NCI-H2081 (cell line): Measurements from ENCODE around the gene FIBIN.
"Not testable (repeated sequence)": the region's sequence is repeated elsewhere in the genome, so short reads cannot be mapped to it uniquely, and the experiment has no call there.

Experiments
- DNase-seq, 2 experiments: peaks; one replicate each; lab custom pipeline; 2025; lab: John Stamatoyannopoulos, UW

The FIBIN gene

DNA sequence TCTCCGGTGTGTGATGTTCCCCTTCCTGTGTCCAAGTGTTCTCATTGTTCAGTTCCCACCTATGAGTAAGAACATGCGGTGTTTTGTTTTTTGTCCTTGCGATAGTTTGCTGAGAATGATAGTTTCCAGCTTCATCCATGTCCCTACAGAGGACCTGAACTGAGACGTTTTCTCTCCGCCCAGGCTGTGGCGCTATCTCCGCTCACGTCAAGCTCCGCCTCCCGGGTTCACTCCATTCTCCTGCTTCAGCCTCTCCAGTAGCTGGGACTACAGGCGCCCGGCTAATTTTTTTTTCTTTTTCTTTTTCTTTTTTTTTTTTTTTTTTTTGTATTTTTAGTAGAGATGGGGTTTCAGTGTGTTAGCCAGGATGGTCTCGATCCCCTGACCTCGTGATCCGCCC, 16.7 kb upstream of the FIBIN start:
- not testable (repeated sequence) for DNase-seq

DNA sequence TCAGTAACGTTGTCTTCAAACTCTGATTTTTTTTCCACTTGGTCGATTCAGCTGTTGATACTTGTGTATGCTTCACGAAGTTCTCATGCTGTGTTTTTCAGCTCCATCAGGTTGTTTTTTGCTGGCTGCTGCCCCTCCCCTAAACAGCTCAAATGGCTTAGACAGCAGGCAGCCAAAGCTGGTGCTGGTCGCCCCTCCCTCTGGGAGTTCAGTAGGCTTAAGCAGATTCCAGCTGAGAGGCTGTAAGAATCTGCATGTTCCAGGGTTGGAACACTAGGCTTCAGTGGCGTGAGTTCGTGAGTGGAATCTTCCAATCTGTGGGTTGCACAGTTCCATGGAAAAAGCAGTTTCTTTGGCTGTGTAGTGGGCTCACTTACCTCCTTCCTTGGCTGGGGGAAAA, 10.3 kb upstream of the FIBIN start:
- DNase-seq: no peak

DNA sequence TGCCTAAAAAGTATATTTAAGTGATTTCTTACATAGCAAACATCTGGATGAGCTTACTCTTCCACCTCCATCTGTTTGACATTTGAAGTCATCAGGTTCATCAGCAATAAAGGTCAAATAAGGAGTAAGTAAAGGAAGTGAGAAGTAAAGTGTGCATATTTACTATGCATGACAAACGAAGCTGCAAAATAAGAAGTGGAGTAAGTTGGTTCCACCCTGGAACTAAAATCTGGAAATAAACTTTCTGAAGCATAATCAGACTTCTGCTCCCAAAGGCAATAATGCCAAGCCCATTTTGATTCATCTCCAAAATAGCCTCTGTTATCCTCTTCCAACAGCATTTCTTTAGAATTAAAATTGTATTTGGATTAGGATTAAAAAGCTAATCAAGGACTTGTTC, 8.4 kb upstream of the FIBIN start:
- no peak for DNase-seq

DNA sequence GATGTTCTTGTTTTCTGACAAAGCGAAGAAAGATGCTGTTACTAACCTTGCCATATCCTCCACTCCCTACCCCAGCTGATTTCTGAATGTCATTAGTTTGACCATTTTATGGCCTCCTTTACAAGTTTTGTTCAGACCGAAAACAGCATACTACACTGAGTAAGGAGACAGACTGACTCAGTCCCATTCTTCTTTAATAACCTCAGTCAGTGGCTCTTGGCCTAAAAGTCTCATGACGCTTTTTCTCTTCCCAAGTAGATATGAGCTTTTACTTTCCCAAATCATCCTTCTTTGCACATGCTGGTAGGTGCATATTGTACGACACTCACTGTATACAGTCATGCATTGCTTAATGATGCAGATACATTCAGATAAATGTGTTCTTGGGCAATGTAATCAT, 8.0 kb upstream of the FIBIN start:
- no peak for DNase-seq

DNA sequence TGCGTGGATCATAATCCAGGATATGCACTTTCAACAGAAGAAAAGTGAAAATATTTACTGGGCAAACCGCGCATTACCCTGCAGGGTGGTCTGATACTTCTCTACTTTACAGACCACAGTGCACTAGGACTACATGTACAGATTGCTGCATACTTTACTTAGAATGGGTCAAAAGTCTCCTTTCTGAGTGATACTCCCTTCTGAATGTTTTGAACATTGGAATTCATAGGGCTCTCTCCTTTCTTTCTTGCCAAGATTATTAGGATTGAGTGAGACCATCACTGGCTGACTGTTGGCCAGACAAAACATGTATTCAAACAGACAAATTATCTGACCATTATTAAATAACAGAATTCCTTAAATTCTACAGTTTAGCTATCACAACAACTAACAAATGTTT, 6.6 kb upstream of the FIBIN start:
- no peak for DNase-seq

DNA sequence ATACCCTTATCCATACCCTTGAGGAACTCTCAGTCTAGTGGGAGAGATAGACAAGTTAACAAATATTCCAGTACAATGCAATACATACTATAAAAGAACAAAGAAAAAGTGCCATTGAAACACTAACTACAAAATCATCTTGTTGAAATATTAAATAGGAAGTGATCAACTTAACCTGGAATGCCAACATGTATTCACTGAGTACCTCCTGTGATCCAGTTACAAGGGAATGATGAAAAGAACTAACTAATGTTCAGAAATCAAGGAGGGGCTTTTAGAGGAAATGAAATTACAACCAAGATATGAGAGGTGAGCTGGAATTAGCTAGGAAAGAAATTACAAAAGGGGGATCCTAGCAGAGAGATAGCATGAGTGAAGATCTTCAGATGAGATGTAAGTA, 6.2 kb upstream of the FIBIN start:
- no peak for DNase-seq

DNA sequence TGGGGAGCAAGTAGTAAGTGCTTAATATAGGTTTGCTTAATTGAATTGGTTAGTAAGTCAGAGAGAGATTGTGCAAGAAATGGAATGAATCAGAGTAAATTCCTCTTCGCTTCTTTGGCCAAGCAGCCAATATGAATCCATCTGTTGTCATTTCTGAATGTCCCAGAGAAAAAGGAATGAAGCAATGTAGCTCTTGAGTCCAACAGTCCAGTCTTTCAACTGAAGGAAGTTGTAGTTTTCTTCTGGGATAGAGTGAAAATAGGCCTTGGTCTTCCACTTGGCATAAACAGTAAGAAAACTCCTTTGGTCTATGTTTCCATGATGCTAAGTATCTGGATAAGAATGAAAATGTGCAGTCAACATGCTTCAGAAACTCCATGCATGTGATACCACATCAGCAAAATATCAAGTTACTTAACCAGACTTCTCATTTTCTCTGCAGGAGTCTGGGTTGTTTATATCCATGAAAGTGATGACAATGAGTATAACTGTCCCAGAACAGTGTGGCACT, 1.8 kb upstream of the FIBIN start:
- DNase-seq: no peak

DNA sequence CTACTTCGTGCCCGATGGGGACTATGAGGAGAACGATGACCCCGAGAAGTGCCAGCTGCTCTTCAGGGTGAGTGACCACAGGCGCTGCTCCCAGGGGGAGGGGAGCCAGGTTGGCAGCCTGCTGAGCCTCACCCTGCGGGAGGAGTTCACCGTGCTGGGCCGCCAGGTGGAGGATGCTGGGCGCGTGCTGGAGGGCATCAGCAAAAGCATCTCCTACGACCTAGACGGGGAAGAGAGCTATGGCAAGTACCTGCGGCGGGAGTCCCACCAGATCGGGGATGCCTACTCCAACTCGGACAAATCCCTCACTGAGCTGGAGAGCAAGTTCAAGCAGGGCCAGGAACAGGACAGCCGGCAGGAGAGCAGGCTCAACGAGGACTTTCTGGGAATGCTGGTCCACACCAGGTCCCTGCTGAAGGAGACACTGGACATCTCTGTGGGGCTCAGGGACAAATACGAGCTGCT, 751 bp downstream of the FIBIN start:
- no peak for DNase-seq

DNA sequence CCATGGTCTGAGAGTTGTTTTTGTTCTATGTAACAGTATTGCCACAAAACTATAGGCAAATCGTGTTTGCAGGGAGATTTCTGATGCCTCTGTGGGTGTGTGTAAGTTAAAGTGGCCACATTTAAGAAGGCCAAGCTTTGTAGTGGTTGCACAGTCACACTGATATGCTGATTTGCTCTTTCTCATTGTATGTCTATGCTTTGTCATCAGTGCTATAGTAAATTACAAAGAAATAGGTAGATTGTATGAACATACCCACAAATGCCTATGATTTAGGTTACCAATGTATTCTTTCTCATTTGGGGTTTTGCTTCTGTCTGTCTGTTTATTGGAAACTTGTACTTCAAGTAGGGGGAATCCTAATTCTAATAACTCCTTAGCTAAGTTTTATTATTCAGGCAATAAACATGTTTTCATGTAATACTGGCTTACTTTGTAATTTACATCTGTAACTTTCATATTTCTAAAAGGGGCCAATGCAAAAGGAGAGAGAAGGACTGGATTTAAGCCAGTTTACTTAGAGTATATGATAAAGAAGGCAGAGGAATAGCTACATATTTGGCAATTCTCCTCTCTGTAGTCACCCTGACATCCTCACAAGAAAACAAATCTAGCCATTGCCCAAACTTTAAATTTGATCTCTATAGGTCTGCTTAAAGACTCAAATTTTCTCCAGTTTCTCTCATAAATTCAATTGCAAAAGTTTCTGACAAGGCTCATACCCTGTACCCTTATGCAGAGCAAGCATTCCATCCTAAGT, 2.0 kb downstream of the FIBIN start:
- no peak for DNase-seq

DNA sequence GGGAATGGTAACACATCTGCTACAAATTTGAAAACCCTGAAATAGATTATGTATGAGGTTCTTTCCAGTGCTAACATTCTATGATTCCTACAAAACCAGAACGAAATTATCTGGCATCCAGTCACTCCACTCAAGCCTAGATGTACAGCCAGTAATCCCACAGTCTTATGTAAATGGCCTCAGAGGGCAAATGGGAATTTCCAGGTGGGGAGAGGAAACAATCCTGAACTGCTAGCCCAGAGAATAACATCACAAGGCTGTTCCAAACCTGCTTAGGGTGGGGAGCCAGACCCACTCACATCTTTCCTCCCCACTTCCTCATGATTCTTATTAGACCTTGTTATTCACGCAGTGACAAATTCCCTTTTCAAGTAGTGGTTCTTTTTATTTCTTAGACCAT, 3.5 kb downstream of the FIBIN start:
- DNase-seq: no peak

DNA sequence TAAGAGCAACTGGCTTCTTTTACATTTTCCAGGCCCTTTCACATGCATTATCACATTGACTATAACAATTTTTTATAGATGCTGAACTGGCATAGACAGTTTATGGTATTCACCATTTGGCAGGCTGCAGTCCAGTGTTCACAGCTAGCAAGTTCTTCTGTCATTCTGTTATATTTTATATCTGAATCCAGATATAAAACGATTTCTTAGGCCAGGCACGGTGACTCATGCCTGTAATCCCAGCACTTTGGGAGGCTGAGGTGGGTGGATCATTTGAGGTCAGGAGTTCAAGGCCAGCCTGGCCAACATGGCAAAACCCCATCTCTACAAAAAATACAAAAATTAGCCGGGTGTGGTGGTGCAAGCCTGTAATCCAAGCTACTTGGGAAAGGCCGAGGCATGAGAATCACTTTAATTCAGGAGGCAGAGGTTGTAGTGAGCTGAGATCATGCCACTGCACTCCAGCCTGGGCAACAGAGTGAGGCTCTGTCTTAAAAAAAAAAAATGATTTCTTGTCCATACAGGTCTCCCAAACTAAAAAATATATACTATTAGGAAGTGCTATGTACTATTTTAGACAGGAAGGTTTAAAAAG, 7.3 kb downstream of the FIBIN start:
- not testable (repeated sequence) for DNase-seq

DNA sequence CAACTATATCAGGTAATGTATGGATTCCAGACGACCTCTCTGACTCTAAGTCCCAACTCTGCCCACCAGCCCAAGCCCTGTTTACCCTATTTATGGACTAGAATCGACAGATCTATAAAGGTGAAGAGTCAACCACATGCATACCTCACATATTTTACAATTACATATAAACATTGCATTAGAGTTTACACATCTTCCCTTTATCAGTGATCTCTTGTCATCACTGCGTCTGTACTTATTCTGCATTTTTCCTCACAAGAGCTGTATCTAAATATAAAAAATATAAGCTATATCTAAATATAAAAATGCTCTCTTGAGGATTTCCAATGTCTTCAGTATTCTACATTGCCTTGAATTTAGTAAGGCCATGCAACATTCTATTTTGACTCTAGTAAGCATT, 8.5 kb downstream of the FIBIN start:
- no peak for DNase-seq

DNA sequence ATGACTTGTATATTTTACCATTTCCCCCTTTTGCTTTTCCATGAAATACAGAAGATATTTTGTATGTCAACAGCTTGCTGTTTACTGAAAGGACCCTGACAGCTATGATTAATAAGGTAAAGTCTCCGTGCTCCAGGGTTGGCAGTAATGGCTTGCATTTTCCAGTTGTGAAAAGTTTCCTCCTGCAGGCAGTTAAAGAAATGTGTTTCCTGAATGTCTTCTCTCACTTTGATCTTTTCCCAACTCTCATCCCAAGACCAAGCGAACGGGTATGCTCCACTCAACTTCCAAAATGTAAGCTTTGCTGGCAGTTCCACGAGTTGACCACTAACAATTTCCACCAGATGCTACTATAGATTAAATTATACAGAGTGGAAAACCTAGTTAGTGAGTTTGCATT, 8.9 kb downstream of the FIBIN start:
- no peak for DNase-seq

DNA sequence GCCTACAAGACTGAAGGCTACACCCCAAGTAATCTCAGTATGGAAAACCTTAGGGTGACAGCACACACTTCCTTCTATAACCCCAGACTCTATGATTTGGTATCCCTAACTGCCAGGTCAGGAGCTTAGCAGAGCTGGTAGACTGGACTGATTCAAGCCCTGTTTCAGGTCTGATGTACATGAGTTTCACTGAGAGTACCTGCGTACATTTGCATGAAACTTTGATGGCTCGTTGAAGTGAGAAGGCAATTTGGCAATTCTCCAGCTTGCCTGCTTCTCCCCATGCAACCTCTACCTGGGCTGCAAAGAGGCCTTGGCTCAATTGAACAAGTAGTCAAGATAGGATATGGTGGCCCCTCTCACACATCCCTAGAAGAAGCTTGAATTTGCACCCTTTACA, 10.2 kb downstream of the FIBIN start:
- DNase-seq: no peak

DNA sequence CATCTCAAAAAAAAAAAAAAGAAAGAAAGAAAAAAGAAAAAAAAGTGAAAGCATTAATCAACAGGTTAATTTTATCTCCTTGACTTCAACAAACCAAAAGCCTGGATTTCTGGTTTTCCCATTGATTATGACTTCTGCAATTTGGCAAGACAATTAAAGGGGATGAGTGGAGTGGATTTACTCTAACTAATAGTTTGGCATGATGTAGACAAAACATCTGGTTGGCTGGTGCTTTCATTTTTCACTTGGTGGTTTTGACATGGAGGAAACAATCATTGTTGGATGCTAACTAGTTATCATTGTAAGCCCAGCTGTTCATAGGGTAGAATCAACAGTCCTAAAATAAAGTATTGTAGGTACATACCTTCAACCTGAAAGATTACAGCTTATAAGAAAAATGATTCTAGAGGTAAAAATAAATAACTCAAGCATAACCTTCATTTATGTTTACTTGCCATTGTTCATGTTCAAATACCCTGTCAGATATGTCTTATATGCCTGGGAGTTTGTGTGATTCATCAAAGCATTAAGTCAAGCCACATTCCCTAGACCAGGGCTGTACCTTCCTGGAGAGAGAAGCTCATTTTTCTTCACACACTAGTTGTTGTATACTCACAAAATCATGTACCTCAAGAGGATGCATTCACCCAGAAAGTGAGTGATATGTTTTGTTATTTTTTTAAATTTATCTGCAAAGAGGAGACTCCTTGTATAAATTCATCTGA, 15.1 kb downstream of the FIBIN start:
- no peak for DNase-seq

DNA sequence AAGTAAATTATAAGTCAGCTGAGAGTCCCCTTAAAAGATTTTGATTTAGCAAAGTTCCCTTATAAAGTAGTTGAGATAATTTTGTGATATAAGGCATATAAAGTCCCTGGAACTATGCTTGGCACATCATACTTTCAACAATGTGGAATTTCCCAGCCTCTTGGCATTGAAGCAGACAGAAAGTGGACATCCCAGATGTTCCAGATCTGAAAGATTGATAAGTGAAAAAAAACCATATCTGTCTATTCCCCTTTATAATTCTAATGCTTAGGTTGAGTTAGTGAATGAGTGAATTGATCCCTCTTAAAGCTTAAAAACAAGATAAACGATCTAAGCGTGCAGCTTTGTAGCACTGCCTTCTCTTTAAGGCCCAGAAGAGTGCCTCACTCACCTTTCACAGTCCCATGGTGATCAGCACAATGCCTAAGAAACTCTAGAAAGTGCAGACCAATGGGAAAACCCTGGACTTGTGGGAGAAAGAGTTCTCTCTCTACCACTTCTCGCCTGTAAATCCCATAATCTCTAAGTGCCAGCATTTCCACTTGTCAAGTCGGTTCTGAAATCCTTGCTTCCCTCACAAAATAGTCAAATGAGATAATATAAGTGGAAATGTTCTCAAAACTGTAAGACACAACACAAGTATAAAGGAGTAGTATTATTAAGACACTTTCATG, 17.8 kb downstream of the FIBIN start:
- no peak for DNase-seq

DNA sequence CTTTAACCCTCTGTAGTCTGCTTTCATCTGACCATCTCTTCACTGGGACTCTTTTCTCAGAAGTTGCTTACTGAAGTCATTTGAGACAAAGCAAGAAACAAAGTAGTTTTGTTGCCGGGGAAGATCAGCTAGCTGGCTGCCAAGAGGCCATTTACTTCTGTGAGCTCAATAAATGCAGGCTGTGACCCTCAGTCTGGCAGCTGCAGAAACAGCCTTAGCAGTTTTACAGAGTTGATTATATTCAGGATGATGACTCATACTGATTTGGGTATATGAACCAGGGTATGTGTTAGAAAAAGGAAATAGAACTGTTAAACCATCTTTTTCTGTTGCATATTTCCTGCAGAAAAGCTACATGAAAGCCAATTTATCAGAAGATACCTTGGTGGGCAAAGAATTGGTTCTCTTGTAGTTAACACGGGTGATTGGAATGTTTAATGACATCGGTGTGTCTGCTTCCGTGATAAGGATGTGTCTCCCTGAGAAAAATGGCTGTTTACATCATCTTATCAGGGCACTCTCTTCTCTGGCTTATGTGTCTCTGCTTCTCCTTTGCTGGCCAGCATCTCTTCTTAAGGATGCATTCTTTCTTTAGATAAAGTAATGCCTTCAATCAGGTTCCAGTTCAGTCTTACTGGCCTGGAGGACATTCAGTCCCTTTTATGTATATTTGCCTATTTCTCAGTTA, 18.5 kb downstream of the FIBIN start:
- DNase-seq: no peak

DNA sequence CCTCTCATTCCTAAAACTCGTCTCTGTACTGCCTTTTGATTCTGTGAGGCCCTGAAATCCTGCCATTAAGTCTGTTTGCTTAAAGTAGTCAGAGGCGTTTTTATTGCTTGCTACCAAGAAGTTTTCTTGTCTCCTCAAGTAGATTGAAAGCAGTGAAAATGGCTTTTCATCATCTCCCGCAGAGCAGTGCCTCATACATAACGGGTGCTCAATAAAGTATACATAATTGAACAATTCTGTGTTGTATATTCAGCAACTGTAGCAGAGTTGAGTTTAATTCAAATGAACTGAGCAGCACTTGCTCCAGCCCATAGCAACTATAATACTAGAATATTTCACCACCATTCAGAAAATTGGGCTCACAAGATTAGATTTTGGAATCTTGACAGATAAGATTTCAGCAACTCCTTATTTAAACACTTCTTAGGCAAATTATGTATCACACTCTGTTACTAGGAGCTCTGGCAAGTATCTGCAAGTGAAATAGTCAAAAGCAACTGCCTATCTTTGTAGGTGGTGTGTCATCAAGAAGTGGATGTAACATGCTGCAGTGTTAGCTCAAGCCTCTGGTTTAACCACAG, 20.0 kb downstream of the FIBIN start:
- no peak for DNase-seq

DNA sequence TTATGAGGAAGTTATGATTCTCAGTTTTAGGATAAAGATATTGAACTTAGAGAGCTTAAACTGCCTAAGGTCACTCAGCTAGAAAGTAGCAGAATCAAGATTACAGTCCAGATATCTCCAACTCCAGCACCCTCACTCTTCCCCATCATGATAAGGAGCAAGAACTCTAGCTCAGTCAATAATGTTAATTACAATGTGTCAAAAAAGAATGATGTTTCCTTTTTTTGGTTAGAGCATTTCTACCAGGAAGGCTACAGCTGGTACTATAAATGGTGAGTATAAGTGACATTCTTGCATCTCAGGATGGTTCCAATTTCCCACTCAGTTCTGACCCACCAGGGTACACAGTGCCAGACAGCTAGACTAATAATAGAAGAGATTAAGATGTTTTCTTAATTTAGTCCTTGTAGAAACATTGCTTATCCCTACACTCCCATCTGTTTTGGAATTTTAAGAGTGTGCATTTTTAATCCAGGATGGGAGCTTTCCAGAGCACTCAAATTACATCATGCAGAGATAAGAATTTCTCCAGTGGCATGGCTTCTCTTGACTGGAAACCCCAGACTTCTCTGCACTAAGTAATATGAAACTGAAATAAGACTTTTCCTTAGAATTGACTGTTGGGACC, 25.1 kb downstream of the FIBIN start:
- no peak for DNase-seq

DNA sequence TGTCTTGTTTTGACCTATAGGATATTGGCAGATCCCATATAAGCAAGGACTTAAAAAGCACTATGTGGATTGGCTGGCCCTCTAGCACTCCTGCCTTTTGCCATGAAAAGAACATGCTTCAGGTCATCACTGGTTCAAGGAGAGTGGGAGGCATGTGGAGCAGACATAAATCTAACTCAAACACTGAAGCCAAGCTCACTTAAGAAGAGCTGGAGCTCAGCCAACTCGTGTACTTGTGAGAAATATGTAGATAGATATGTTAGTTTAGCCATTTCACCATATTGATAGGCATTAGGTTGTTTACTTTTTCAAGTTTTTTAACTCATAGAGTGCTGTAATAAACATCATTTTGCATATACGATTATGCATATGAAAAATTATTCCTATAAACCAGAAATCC, 26.8 kb downstream of the FIBIN start:
- DNase-seq: no peak

DNA sequence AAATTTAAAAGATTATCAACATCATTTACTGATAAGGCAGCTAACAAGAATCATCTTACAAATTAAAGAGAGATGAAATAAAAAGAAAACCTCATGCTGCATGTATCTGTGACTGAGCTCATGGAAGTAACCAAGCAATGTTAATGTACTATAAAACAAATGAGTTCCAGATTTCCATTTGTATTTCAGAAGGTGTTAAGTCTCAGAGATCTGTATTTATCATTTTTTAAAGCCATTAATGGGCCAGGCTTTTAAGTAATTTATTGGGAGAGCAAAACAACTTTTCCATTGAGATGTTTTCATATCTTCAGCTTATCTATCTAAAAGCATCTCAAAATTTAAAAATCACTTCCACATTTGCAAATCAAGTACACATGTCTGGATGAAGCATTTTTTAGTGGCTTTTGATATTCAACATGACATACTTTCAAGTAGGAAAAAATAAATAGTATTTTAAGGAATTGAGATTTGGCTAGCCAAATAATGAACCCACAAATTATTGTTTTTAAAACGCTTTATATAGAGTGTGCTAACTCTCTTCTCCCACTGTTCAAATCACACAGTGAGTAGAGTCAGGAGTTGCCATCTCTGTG, 28.8 kb downstream of the FIBIN start:
- no peak for DNase-seq
